Stimulated activated CD4-positive, alpha-beta T cell treated with anti-CD3 and anti-CD28 coated beads, TNF-alpha, amount 100 ng/mL, for 1 hour (primary cell): Measurements from ENCODE around the gene C1GALT1.
"Not testable (repeated sequence)": the region's sequence is repeated elsewhere in the genome, so short reads cannot be mapped to it uniquely, and the experiment has no call there.

Experiments
- DNase-seq, 3 donors: peaks; one replicate each; pipeline ENCODE4 v3.0.0-alpha.2; 2020; ENCODE audit warnings: low read depth in 3 of 3, low spot score in 1 of 3

Gene C1GALT1

DNA sequence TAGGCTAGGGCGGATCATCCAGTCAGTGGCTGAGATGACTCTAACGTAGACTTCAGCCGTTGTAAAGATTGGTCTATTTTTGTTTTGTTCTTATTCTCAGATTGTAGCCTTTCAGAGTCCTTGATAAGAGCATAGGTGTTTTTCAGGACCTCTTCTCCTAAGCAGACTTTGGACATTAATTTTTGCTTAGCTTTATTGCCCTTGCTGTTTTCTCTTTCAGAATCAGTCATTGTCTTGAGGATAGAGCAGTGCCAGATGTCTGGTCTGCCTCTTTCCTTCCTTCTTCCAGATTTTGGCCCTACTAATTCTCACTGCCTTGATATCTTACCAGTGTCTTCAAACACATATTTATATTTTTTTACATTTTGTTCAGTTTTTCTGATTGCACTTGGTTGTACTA is 49.5 kb downstream of the C1GALT1 start:
- DNase-seq: no peak

- no peak for DNase-seq
Observed at GRCh38 chr7:7235347-7235746, 53.0 kb downstream of the C1GALT1 start.

DNA sequence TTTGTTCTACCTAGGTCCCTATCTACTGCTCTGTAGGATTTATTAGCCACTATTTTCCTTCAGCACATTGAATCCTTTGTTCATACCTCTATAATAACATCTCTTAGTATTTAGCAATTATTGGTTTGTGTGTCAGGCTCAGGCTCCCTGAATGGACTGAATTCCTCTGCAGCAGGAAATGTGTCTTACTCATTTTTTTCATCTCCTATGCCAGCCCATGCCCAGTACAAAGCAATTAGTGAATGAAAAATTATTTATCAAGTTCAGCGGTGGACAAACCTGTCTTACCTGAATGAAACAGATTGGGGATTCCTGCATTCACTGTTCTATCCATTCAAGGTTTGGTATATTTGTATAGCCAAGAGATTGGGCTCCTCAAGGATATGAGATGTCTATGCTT is 53.7 kb downstream of the C1GALT1 start:
- DNase-seq: no peak

- no peak for DNase-seq
Observed at GRCh38 chr7:7237201-7237977, 55.0 kb downstream of the C1GALT1 start.

- DNase-seq: no peak
Observed at GRCh38 chr7:7237978-7238267, 55.6 kb downstream of the C1GALT1 start.

DNA sequence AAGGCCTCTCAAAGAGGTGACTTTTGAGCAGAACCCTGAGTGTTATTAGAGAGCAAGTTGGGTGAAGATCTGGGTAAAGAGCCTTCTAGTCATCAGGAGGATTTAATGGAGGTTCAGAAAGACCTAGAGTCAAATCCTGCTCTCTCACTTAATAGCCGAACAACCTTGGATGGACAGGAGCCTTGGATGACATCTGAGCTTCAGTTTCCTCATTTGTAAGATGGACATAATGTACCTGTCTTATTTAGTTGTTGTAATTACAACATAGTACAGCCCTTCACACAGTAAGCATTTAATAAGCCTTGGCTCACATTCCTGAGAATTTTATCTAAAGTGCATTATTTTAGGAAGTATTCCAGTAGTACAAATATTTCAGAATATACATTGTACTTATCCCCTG is 57.0 kb downstream of the C1GALT1 start:
- no peak for DNase-seq

DNA sequence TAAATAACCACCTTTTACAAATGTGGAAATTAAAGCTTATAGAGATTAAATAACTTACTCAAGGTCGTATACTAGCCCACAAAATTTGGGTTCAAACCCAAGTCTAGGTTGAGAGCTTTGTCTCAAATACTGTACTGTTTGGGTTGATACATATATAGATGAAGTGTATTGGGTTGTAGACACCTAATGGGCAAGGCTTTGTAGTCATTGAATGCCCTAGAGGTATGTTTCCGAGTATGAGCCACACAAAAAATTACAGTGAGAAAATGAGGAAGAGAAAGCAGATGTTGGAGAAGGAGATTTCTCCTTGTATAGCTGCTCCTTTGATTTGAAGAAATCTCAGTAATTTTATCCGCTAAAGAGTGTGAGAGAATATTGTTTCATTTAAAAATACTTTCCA is 60.6 kb downstream of the C1GALT1 start:
- no peak for DNase-seq

DNA sequence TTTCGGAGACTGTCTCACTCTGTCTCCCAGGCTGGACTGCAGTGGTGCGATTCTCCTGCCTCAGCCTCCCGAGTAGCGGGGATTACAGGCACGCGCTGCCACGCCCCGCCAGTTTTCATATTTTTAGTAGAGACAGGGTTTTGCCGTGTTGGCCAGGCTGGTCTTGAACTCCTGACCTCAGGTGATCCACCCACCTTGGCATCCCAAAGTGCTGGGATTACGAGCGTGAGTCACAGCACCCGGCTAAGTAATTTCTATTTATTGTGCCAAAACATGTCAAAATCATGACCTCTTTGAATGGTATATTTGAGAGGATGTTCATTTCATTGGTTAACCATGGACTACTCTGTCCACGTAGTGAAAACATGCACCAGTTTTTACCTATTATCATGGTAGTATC is 62.9 kb downstream of the C1GALT1 start:
- not testable (repeated sequence) for DNase-seq

DNA sequence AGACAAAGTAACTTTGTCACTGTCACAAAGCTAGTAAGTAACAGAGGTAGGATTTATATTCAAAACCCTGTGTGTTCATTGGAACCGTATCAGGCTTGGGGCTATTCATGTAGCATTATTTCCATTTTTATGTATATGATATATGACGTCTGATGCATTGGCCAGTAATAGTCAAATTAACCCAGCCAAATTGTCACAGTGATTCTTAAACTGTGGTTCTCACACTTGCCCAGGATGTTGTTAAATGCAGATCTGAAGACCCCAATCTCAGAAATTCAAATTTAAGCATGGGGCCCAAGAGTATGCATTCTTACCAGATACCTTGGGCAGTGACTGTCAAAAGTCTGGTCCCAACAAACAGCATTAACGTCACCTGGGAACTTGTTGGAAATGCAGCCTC is 63.9 kb downstream of the C1GALT1 start:
- no peak for DNase-seq

- no peak for DNase-seq
Observed at GRCh38 chr7:7247658-7248057, 65.3 kb downstream of the C1GALT1 start.

DNA sequence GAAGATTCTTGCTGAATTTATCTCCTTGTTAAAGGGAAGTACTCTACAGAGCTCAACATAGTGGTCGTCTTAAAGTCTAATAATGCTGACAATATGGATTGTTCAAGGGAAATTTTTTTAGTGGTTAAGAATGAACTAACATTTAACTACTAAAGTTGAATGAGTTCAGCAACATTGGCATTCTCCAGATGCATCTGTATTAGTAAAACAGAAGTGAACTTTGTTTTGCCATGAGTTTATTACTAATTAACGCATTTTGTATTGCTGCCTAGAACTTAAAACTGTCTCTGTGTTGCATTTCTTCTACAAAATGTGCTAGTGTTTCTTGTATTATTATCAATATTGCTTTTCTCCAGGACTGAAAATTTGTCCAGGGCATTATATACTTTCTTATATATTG is 67.5 kb downstream of the C1GALT1 start:
- no peak for DNase-seq

DNA sequence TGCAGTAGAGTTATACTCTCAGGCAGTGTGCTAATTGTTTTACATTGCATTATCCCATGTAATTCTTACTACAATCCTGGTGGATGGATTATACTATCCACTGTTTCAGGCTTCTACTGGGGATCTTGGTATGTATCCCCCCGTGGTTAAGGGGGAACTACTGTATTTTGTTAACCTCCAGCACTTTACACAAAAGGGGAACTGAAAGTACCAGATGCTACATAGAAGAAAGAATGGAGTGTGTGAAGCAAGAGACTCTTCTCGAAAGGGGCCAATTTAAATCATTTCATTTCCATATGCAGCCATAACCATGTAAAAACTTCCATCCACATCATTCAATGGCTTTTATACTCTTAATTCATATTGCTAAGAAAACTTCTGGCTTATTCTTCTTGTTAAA is 69.4 kb downstream of the C1GALT1 start:
- no peak for DNase-seq

GRCh38 chr7:7254319-7254718 is 72.0 kb downstream of the C1GALT1 start:
- no peak for DNase-seq

- no peak for DNase-seq
Observed at GRCh38 chr7:7254908-7255307, 72.6 kb downstream of the C1GALT1 start.

DNA sequence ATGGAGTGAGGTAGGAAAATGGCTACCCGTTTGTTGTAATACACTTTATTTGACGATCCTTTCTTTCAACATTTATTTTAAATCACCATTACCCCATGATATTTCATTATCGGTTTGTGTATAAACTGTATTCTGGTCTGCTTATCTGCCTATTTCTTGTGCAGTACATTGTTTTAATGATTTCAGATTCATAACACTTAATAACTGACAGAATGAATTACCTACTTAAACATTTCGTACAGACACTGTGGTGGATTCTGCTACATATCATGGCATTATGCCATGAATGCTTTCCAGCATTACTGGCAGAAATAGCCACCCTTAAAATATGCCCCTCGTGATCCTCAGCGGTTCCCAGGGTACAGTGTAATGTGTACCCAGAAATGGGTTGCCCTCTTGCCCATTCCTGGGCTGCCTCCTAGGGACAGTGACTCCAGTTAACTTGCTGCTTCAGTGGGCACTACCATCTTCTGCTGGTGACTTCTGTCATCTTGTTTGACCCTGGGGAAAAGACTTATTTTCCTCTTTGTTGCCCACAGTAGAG is 74.5 kb downstream of the C1GALT1 start:
- DNase-seq: no peak

GRCh38 chr7:7257899-7258692 is 75.8 kb downstream of the C1GALT1 start:
- DNase-seq: no peak

GRCh38 chr7:7261863-7262262 is 79.5 kb downstream of the C1GALT1 start:
- DNase-seq: no peak

GRCh38 chr7:7263297-7264230 is 81.2 kb downstream of the C1GALT1 start:
- DNase-seq: no peak

DNA sequence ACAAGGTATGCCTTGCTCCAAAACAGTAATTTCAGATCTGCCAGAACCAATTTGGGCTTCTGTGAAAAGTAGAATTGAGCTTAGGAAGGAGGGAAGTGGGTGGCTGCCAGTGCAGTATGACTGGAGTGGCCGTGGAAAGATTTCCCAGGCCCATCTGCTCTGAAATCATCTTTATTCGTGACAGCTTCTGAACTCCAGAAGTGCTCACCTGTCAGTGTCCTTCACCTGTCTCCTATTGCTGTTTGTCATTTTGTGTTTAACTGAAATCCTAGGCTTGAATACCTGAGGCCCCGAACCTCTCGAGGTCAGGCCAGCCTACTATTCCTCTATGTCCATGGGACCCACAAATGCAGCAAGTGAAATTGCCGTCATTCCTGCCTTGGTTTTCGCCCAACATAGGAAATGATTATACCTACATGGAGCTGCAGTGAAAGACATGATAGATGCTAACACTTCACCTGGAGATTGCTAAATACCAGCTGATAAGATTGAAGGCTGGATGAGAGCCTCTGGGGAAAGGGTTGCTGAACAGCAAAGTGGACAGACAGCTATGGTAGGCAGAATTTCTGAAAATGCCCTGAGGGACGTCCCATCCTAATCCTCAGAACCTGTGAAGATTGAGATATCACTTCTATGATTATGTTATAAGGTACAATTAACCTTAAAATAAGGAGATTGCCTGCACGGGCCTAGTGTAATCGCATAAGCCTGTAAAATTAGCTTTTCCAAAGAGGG is 82.1 kb downstream of the C1GALT1 start:
- DNase-seq: no peak
